GM12878 (cell line): Measurements from ENCODE around the gene SEMA3G. TPM values are rescaled to one million over a fixed set of nuclear protein-coding genes. Genes with fewer than 3 reads are reported as not detected.

Experiments used
- ATAC-seq: fragments of 200-7000 bp; cut with Tn5 transposase; 3 replicates; pipeline ENCODE4 v1.9.1; 2020; ENCODE audit warnings: mild to moderate bottlenecking, moderate library complexity
- BruUV-seq: library from RNA; stranded (reverse); fragments of 400-500 nt; replicated peaks from 2 replicates; lab custom pipeline; 2021; lab: Mats Ljungman, UMichigan
- CTCF ChIA-PET: fragments of 300-600 bp; sonication (Branson Sonifier 250); formaldehyde crosslinking; extraction: SDS; loops from one replicate; lab custom pipeline; 2021; ENCODE audit warnings: inconsistent platforms; lab: Yijun Ruan, JAX
- POLR2A ChIA-PET: fragments of 350-600 bp; formaldehyde crosslinking; extraction: SDS; loops from one replicate; lab custom pipeline; 2021; ENCODE audit warnings: inconsistent platforms; lab: Charles Lee
- RAD21 ChIA-PET: fragments of 300-600 bp; sonication (Branson Sonifier 250); formaldehyde crosslinking; loops from one replicate; lab custom pipeline; 2023; ENCODE audit warnings: antibody characterized with exemption; ENCODE audit not compliant: unreplicated experiment; lab: Charles Lee
- SMC1A ChIA-PET: fragments of 300-600 bp; sonication (Branson Sonifier 250); formaldehyde crosslinking; loops from one replicate; lab custom pipeline; 2023; ENCODE audit not compliant: unreplicated experiment, uncharacterized antibody; lab: Charles Lee
- DNase-seq: peaks from one replicate; pipeline ENCODE4 v3.0.0-alpha.2; 2011; ENCODE audit warnings: low read depth, low spot score
- FAIRE-seq: peaks from 3 replicates; lab custom pipeline; 2011; peaks lifted over from hg19 to GRCh38; lab: Jason Lieb, UNC
- H2AFZ ChIP-seq: 2 replicates; pipeline ENCODE4 v1.6.0; 2011; ENCODE audit warnings: low read depth, low read length, control low read depth; ENCODE audit not compliant: control insufficient read depth
- H3K27ac ChIP-seq: 2 replicates; pipeline ENCODE4 v1.5.1; 2011; ENCODE audit warnings: control low read depth; ENCODE audit not compliant: control insufficient read depth, insufficient read depth
- H3K27me3 ChIP-seq, 2 experiments: replicated peaks in 1 of 2; 2 replicates each; pipeline versions ENCODE4 v1.6.0 to v1.6.1; 2011; ENCODE audit warnings: low read length in 1 of 2; ENCODE audit not compliant: control insufficient read depth in 2 of 2, insufficient read depth in 2 of 2
- H3K36me3 ChIP-seq, 2 experiments: 2 replicates each; pipeline ENCODE4 v1.5.1; 2011; ENCODE audit warnings: low read length in 1 of 2; ENCODE audit not compliant: control insufficient read depth in 2 of 2, insufficient read depth in 2 of 2
- H3K4me1 ChIP-seq: 2 replicates; pipeline ENCODE4 v1.6.1; 2011; ENCODE audit warnings: mild to moderate bottlenecking, low read length, moderate library complexity, mixed read lengths; ENCODE audit not compliant: control insufficient read depth, insufficient read depth
- H3K4me2 ChIP-seq: 2 replicates; pipeline ENCODE4 v1.6.0; 2011; ENCODE audit warnings: control low read depth; ENCODE audit not compliant: control insufficient read depth, insufficient read depth
- H3K4me3 ChIP-seq: fragments of 200-600 bp; sonication (generic); 2 replicates; pipeline ENCODE4 v1.5.1; 2016
- H3K79me2 ChIP-seq: 2 replicates; pipeline ENCODE4 v1.6.0; 2011; ENCODE audit warnings: low read length; ENCODE audit not compliant: control insufficient read depth, insufficient read depth
- H3K9ac ChIP-seq: 2 replicates; pipeline ENCODE4 v1.8.0; 2011; ENCODE audit warnings: low read length, control low read depth, mixed read lengths; ENCODE audit not compliant: control insufficient read depth, insufficient read depth
- H3K9me3 ChIP-seq: replicated peaks from 3 replicates; pipeline ENCODE4 v1.5.1; 2011; ENCODE audit warnings: mild to moderate bottlenecking, low read length; ENCODE audit not compliant: control insufficient read depth, insufficient read depth
- H4K20me1 ChIP-seq: 2 replicates; pipeline ENCODE4 v1.6.0; 2011; ENCODE audit not compliant: control insufficient read depth, insufficient read depth
- BCLAF1 ChIP-seq: fragments of 450-650 bp; IDR thresholded peaks from 2 replicates; pipeline ENCODE4 v1.6.1; 2017; ENCODE audit warnings: antibody characterized with exemption, mild to moderate bottlenecking, moderate library complexity
- CBX5 ChIP-seq: sonication (generic); IDR thresholded peaks from 2 replicates; pipeline ENCODE4 v1.6.1; 2016; ENCODE audit warnings: low read depth, moderate library complexity, mild to moderate bottlenecking, inconsistent platforms
- GATAD2B ChIP-seq: fragments of 450-650 bp; conservative IDR thresholded peaks from 2 replicates; pipeline ENCODE4 v1.6.1; 2017; ENCODE audit warnings: low read depth, mild to moderate bottlenecking, moderate library complexity
- KAT2A ChIP-seq: conservative IDR thresholded peaks from 2 replicates; pipeline ENCODE4 v1.6.1; 2011; ENCODE audit warnings: low read depth, low read length; ENCODE audit not compliant: control insufficient read depth
- NR2C2 ChIP-seq: IDR thresholded peaks from 2 replicates; pipeline ENCODE4 v1.6.1; 2011; ENCODE audit warnings: borderline replicate concordance, low read depth; ENCODE audit not compliant: control insufficient read depth, insufficient read length
- RB1 ChIP-seq: fragments of 450-650 bp; formaldehyde crosslinking; IDR thresholded peaks from 2 replicates; pipeline ENCODE4 v1.6.1; 2017; ENCODE audit warnings: mild to moderate bottlenecking, borderline replicate concordance
- RCOR1 ChIP-seq: conservative IDR thresholded peaks from 2 replicates; pipeline ENCODE4 v1.6.1; 2012; ENCODE audit warnings: low read depth, low read length, improper control_type of control experiment
- SMAD5 ChIP-seq: IDR thresholded peaks from 2 replicates; pipeline ENCODE4 v1.6.1; 2016; ENCODE audit warnings: antibody characterized with exemption, low read depth
- TCF12 ChIP-seq: IDR thresholded peaks from 2 replicates; pipeline ENCODE4 v1.6.1; 2011; ENCODE audit warnings: low read depth, mild to moderate bottlenecking, low read length
- TCF3 ChIP-seq: IDR thresholded peaks from 2 replicates; pipeline ENCODE4 v1.6.1; 2012; ENCODE audit warnings: low read depth, mild to moderate bottlenecking, low read length, borderline replicate concordance; ENCODE audit not compliant: insufficient read depth
- USF1 ChIP-seq: IDR thresholded peaks from 2 replicates; pipeline ENCODE4 v1.6.1; 2011; ENCODE audit warnings: borderline replicate concordance, low read depth, mild to moderate bottlenecking, moderate library complexity, mixed read lengths, low read length; ENCODE audit not compliant: insufficient read depth; ENCODE audit errors: extremely low read length
- WGBS: methylation state at CpG from one replicate; pipeline ENCODE4 v1.1.6; 2016; ENCODE audit warnings: low lambda C conversion rate; ENCODE audit not compliant: insufficient replicate concordance, insufficient coverage; ENCODE audit errors: missing lambda C conversion rate; 5-methylcytosine and 5-hydroxymethylcytosine counted together
- in situ Hi-C: fragments of 300-500 bp; cut with MboI; formaldehyde crosslinking; loops from 9 replicates; pipeline ENCODE4 v1.14.3; 2018; ENCODE audit warnings: mixed read lengths
- intact Hi-C: fragments of 100-400 bp; cut with micrococcal nuclease; formaldehyde crosslinking; loops from one replicate; pipeline ENCODE4 v1.14.2; 2022; ENCODE audit not compliant: unreplicated experiment
- polyA plus RNA-seq, 11 experiments: library from polyadenylated mRNA; depleted of rRNA in 4 of 11; unstranded in 6 of 11; stranded (reverse) in 5 of 11; fragments of >200 nt; fragmentation: Nextera tagmentation in 4 of 11; fragmentation: Illumina TruSeq in 1 of 11; extraction: Ambion mirVana in 4 of 11; extraction: Trizol in 1 of 11; gene quantifications; 1 replicate in 1 of 11; 2 replicates in 10 of 11; pipeline versions ENCODE4 v1.2.1 to v1.2.3, GENCODE V29; 2011 to 2016; ENCODE audit warnings: inconsistent platforms in 2 of 11, missing spikeins in 2 of 11, low read depth in 1 of 11
- total RNA-seq, 4 experiments: library from RNA; depleted of rRNA in 3 of 4; stranded (reverse); fragments of >200 nt in 3 of 4; fragmentation: Illumina TruSeq in 1 of 4; extraction: Trizol in 1 of 4; gene quantifications; 2 replicates each; pipeline versions ENCODE4 v1.2.1 to v1.2.3, GENCODE V29; 2013 to 2021
- TF ChIP-seq, protein P1 (sequence below): IDR thresholded peaks from 2 replicates; pipeline ENCODE4 v1.6.1; 2012; ENCODE audit warnings: improper control_type of control experiment, low read depth, low read length; ENCODE audit not compliant: insufficient replicate concordance

Gene SEMA3G
- total and polyA plus RNA-seq, 10 of the 15 experiments (the other 5 are each of a cell fraction or from before 2014, with no cell fraction given) = 0.03 to 0.04 TPM; not detected in 8

DNA sequence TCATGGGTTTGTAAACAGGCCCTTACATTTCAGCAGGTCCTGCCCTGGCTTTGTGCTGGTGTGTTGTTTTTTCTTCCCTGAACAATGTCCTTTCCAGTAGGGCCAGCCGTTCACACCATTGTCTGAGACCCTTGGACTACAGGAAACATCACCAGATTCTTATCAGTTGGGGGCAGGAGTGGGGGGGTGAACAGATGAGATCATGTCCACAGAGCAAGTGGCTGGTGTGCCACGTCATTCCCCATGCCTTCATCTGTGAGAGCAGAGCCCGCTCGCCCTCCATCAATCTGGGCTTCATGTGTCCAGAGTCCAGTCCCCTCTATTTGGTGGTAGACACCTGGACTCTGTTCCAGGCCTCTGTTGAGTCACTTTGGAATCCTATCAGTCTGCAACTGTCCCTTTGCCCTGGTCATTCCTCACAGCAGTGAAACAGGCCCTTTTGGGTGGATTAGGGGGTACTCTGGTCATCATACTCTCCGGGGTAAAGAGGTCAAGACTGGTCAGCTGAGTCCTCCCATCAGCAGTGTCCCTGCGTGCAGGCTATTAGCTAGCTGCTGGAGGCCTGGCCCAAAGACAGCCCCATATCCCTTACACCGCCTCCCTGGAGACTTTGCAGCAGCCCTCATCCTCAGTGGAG lies 15.0 kb downstream of the SEMA3G start (continued):
- TF ChIP-seq BCLAF1 = no peak

GRCh38 chr3:52429031-52429430 lies 15.9 kb downstream of the SEMA3G start:
- DNase-seq (no peak), ATAC-seq (peak; percentile 11; the same call in 2 of the 3 replicates), FAIRE-seq (no peak)
- H3K4me1 ChIP-seq = no peaks in the 10 kb centered on the region
- ChIA-PET POLR2A (interaction anchor here (1.1 to 1.8 kb wide), 2 partner anchors 10 to 16 kb away, joined by 3 to 4 read pairs; no protein-coding TSS in a partner anchor), CTCF (interaction anchor here (1.0 to 8.8 kb wide), 8 partner anchors 9 to 152 kb away, joined by 3 to 147 read pairs (median 6); partner anchors contain the start of genes SEMA3G and TNNC1), RAD21 (interaction anchor here (2.6 kb wide), 1 partner anchor 17 kb away, joined by 9 read pairs; the partner anchor contains the start of gene SEMA3G), SMC1A (interaction anchor here (1.0 to 2.6 kb wide), 3 partner anchors 16 to 20 kb away, joined by 5 to 14 read pairs (median 5); partner anchors contain the start of gene SEMA3G)
- no peaks in the 10 kb centered on the region for H3K9me3 ChIP-seq
- intact Hi-C loops (no loop called here), in situ Hi-C loops (no loop called here)
- no peak overlapping the region for H3K4me2 ChIP-seq
- H2AFZ ChIP-seq = no peak overlapping the region
- H3K9ac ChIP-seq = no peak overlapping the region
- H3K36me3 ChIP-seq = no peaks in the 10 kb centered on the region
- H3K27ac ChIP-seq = no peak overlapping the region
- H3K4me3 ChIP-seq = no peak overlapping the region
- H4K20me1 ChIP-seq = no peaks in the 10 kb centered on the region
- 1% methylated on average over 3 of the region's 3 CpGs for WGBS
- H3K79me2 ChIP-seq = no peaks in the 10 kb centered on the region
- H3K27me3 ChIP-seq = no peaks in the 10 kb centered on the region
- no TSS peak for BruUV-seq
- TF ChIP-seq USF1 (no peak), TCF3 (no peak), CBX5 (no peak), GATAD2B (no peak), KAT2A (no peak), TCF12 (no peak), NR2C2 (no peak), RCOR1 (no peak), RB1 (no peak), SMAD5 (no peak)
- TF ChIP-seq, protein P1, sequence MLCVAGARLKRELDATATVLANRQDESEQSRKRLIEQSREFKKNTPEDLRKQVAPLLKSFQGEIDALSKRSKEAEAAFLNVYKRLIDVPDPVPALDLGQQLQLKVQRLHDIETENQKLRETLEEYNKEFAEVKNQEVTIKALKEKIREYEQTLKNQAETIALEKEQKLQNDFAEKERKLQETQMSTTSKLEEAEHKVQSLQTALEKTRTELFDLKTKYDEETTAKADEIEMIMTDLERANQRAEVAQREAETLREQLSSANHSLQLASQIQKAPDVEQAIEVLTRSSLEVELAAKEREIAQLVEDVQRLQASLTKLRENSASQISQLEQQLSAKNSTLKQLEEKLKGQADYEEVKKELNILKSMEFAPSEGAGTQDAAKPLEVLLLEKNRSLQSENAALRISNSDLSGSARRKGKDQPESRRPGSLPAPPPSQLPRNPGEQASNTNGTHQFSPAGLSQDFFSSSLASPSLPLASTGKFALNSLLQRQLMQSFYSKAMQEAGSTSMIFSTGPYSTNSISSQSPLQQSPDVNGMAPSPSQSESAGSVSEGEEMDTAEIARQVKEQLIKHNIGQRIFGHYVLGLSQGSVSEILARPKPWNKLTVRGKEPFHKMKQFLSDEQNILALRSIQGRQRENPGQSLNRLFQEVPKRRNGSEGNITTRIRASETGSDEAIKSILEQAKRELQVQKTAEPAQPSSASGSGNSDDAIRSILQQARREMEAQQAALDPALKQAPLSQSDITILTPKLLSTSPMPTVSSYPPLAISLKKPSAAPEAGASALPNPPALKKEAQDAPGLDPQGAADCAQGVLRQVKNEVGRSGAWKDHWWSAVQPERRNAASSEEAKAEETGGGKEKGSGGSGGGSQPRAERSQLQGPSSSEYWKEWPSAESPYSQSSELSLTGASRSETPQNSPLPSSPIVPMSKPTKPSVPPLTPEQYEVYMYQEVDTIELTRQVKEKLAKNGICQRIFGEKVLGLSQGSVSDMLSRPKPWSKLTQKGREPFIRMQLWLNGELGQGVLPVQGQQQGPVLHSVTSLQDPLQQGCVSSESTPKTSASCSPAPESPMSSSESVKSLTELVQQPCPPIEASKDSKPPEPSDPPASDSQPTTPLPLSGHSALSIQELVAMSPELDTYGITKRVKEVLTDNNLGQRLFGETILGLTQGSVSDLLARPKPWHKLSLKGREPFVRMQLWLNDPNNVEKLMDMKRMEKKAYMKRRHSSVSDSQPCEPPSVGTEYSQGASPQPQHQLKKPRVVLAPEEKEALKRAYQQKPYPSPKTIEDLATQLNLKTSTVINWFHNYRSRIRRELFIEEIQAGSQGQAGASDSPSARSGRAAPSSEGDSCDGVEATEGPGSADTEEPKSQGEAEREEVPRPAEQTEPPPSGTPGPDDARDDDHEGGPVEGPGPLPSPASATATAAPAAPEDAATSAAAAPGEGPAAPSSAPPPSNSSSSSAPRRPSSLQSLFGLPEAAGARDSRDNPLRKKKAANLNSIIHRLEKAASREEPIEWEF = no peak
